Endothelial cell of umbilical vein (primary cell): Measurements from ENCODE around the gene TTC22. TPM values are rescaled to one million over a fixed set of nuclear protein-coding genes. Genes with fewer than 3 reads are reported as not detected.
A peak's percentile ranks its signal among the peaks of the same experiment; 100 is the strongest.

Experiments used
- BruUV-seq: library from RNA; stranded (reverse); fragments of 400-500 nt; replicated peaks from 2 replicates; lab custom pipeline; 2021; lab: Mats Ljungman, UMichigan
- CTCF ChIA-PET: fragments of 300-600, 350-600 bp; sonication (Branson Sonifier 250); formaldehyde crosslinking; loops from one replicate; lab custom pipeline; 2021; ENCODE audit warnings: antibody characterized with exemption, inconsistent platforms; lab: Charles Lee
- POLR2A ChIA-PET: fragments of 300-600, 350-600 bp; sonication (Branson Sonifier 250); formaldehyde crosslinking; loops from one replicate; lab custom pipeline; 2021; ENCODE audit warnings: antibody characterized with exemption, inconsistent platforms; lab: Charles Lee
- DNase-seq: peaks from one replicate; pipeline ENCODE4 v3.0.0-alpha.2; 2011; ENCODE audit warnings: low read depth, low spot score
- FAIRE-seq: peaks from 2 replicates; lab custom pipeline; 2011; peaks lifted over from hg19 to GRCh38; lab: Jason Lieb, UNC
- H2AFZ ChIP-seq: 2 replicates; pipeline ENCODE4 v1.6.0; 2012; ENCODE audit warnings: low read depth, low read length, control low read depth, inconsistent platforms
- H3K27ac ChIP-seq: 2 replicates; pipeline ENCODE4 v1.5.1; 2011; ENCODE audit warnings: low read depth, mild to moderate bottlenecking, control low read depth, low read length, moderate library complexity; ENCODE audit not compliant: insufficient read depth
- H3K27me3 ChIP-seq, 2 experiments: 2 replicates each; pipeline versions ENCODE4 v1.6.0 to v1.6.1; 2011; ENCODE audit warnings: low read length in 2 of 2, mixed read lengths in 1 of 2; ENCODE audit not compliant: control insufficient read depth in 2 of 2, insufficient read depth in 2 of 2
- H3K36me3 ChIP-seq, 2 experiments: 2 replicates in 1 of 2; 3 replicates in 1 of 2; pipeline ENCODE4 v1.5.1; 2011; ENCODE audit warnings: low read length in 2 of 2, mild to moderate bottlenecking in 1 of 2, moderate library complexity in 1 of 2; ENCODE audit not compliant: control insufficient read depth in 2 of 2, insufficient read depth in 2 of 2; ENCODE audit errors: extremely low read depth in 1 of 2
- H3K4me1 ChIP-seq: 3 replicates; pipeline ENCODE4 v1.5.1; 2011; ENCODE audit warnings: mild to moderate bottlenecking, low read length; ENCODE audit not compliant: control insufficient read depth, insufficient read depth; ENCODE audit errors: extremely low read depth
- H3K4me2 ChIP-seq: 2 replicates; pipeline ENCODE4 v1.6.1; 2011; ENCODE audit warnings: low read length, control low read depth, mixed read lengths; ENCODE audit not compliant: insufficient read depth
- H3K4me3 ChIP-seq, 3 experiments: fragments of 200-600 bp in 1 of 3; sonication (generic), shearing (Covaris generic) in 1 of 3; replicated peaks in 1 of 3; 2 replicates each; pipeline ENCODE4 v1.5.1; 2011 to 2016; ENCODE audit warnings: control low read depth in 3 of 3, low read length in 3 of 3, mild to moderate bottlenecking in 2 of 3, inconsistent platforms in 1 of 3, low read depth in 1 of 3, moderate library complexity in 1 of 3; ENCODE audit not compliant: insufficient read depth in 1 of 3
- H3K79me2 ChIP-seq: 2 replicates; pipeline ENCODE4 v1.6.0; 2012; ENCODE audit warnings: low read length, inconsistent platforms; ENCODE audit not compliant: control insufficient read depth, insufficient read depth
- H3K9ac ChIP-seq: replicated peaks from 2 replicates; pipeline ENCODE3; 2011; ENCODE audit warnings: low read length, control low read depth; ENCODE audit not compliant: insufficient read depth; ENCODE audit errors: extremely low read depth
- H3K9me1 ChIP-seq: replicated peaks from 3 replicates; pipeline ENCODE4 v1.6.0; 2011; ENCODE audit warnings: mild to moderate bottlenecking, low read length; ENCODE audit not compliant: control insufficient read depth, insufficient read depth; ENCODE audit errors: extremely low read depth
- H3K9me3 ChIP-seq: replicated peaks from 2 replicates; pipeline ENCODE4 v1.5.1; 2012; ENCODE audit warnings: low read length, inconsistent platforms; ENCODE audit not compliant: control insufficient read depth, insufficient read depth
- H4K20me1 ChIP-seq: replicated peaks from 2 replicates; pipeline ENCODE3; 2011; ENCODE audit warnings: mild to moderate bottlenecking, low read length; ENCODE audit not compliant: control insufficient read depth, insufficient read depth; ENCODE audit errors: extremely low read depth
- FOS ChIP-seq: IDR thresholded peaks from 2 replicates; pipeline ENCODE4 v1.6.1; 2011; ENCODE audit warnings: mild to moderate bottlenecking, low read length, moderate library complexity, borderline replicate concordance; ENCODE audit not compliant: insufficient read depth
- POLR2A ChIP-seq: IDR thresholded peaks from 2 replicates; pipeline ENCODE4 v1.6.1; 2012; ENCODE audit warnings: low read depth, mild to moderate bottlenecking, control low read depth, low read length
- dilution Hi-C: fragments of 300-500 bp; cut with MboI; formaldehyde crosslinking; loops from one replicate; pipeline ENCODE4 v1.15.0; 2019; ENCODE audit warnings: low sequenced_read_pairs; ENCODE audit not compliant: extremely low pct_ligation_motif_present
- intact Hi-C: fragments of 100-400 bp; cut with micrococcal nuclease; formaldehyde crosslinking; loops from one replicate; pipeline ENCODE4 v1.10.0; 2022
- polyA plus RNA-seq, 4 experiments: library from polyadenylated mRNA; depleted of rRNA in 3 of 4; stranded (reverse) in 3 of 4; unstranded in 1 of 4; fragments of >200 nt; gene quantifications; 2 replicates each; pipeline versions ENCODE4 v1.2.1 to v1.2.3, GENCODE V29; 2011 to 2012; ENCODE audit warnings: missing spikeins in 1 of 4
- total RNA-seq: library from RNA; stranded (reverse); gene quantifications from 2 replicates; pipeline ENCODE4 v1.2.3, GENCODE V29; 2021
- TF ChIP-seq, protein P1 (sequence below), 2 donors: IDR thresholded peaks; 1 replicate in 1 of 2; 2 replicates in 1 of 2; pipeline ENCODE4 v1.5.1; 2011; ENCODE audit warnings: low read length in 2 of 2, mild to moderate bottlenecking in 2 of 2, moderate library complexity in 2 of 2, control low read depth in 1 of 2, inconsistent platforms in 1 of 2, low read depth in 1 of 2; ENCODE audit not compliant: insufficient read depth in 1 of 2; ENCODE audit errors: extremely low read depth in 1 of 2

Gene TTC22
- total and polyA plus RNA-seq, 2 donors (not counting 3 experiments of a cell fraction or from before 2014, with no cell fraction given): not detected

DNA sequence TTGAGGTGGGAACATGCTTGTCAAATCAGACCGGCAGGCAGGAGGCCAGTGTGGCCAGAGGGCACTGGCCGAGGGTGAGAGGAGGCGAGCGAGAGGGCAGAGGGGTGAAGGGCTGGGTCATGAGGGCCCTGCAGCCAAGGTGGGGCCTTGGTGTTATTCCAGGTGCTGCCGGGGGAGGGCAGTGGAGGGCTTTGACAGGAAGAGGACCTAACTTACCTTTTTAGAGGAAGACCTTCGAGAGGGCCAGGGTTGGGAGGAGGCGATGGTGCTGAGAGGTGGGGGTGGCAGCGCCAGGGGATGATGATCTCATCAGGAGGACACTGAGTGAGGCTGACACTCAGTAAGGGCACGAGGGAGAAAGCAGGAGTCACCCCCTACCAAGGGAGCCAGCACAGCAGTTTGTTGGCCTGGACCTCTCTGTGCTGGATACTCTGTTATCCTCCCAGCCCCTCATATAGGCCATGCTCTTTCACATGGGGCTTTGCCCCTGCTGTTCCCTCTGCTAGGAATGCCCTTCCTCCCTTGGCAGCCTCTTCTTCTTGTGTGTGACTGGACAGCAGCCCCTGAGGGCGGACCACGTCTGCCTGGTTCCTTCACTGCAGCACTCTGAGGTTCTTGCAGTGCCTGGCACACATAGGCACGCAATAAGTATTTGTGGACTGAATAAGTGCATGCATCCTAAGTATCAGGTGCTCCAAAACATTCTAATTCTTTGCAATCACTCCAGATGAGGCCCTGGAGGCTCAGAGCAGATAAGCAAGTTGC, 7.5 kb upstream of the TTC22 start:
- Histone ChIP-seq H4K20me1 (no peaks in the 10 kb centered on the region), H3K79me2 (no peaks in the 10 kb centered on the region), H3K4me2 (no peak overlapping the region), H3K27ac (no peak overlapping the region), H3K9ac (no peak overlapping the region), H2AFZ (no peak overlapping the region), H3K27me3 (no peaks in the 10 kb centered on the region), H3K9me1 (no peaks in the 10 kb centered on the region), H3K4me1 (peaks cover 4% of the 10 kb centered on the region), H3K9me3 (no peaks in the 10 kb centered on the region), H3K36me3 (no peaks in the 10 kb centered on the region), H3K4me3 (no peak overlapping the region)
- TF ChIP-seq POLR2A: no peak
- TF ChIP-seq, protein P1, sequence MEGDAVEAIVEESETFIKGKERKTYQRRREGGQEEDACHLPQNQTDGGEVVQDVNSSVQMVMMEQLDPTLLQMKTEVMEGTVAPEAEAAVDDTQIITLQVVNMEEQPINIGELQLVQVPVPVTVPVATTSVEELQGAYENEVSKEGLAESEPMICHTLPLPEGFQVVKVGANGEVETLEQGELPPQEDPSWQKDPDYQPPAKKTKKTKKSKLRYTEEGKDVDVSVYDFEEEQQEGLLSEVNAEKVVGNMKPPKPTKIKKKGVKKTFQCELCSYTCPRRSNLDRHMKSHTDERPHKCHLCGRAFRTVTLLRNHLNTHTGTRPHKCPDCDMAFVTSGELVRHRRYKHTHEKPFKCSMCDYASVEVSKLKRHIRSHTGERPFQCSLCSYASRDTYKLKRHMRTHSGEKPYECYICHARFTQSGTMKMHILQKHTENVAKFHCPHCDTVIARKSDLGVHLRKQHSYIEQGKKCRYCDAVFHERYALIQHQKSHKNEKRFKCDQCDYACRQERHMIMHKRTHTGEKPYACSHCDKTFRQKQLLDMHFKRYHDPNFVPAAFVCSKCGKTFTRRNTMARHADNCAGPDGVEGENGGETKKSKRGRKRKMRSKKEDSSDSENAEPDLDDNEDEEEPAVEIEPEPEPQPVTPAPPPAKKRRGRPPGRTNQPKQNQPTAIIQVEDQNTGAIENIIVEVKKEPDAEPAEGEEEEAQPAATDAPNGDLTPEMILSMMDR (IDR thresholded peaks at IDR 0.05; ENCODE audit: extremely low read depth in 1 of 2, insufficient read depth in 1 of 2, low read depth in 1 of 2, low read length in 2 of 2): peak in 1 of 2 donors; percentile 20
- BruUV-seq: no TSS peak
- CTCF ChIA-PET: interaction anchor here (1.2 kb wide), 1 partner anchor 309 kb away, joined by 3 read pairs; no protein-coding TSS in a partner anchor
- dilution Hi-C loops: no loop called here
- intact Hi-C loops: loop anchor here (5.0 kb wide), 1 partner anchor 736 kb away; no protein-coding TSS in a partner anchor
- POLR2A ChIA-PET: no interaction called here
- FAIRE-seq: no peak
- DNase-seq: no peak

DNA sequence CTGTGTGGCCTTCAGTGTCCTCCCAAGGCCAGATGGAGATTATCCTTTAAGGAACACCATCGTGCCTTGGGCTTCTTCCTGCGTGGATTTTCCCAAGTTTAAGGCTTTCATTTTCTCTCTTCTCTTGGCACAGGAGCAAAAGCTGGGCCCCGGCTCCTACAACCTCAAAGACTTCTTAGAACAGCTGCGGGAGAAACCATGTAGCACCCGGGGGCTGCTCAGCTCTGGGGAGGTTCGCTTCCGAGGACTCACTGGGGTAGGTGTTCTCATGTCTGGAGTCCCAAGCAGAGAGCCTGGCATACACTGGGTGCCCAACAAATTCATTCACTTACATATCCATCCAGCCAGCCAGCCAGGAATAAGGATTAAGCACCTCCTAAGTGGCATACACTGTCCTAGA, 6.6 kb upstream of the TTC22 start:
- intact Hi-C loops: loop anchor here (5.0 kb wide), 1 partner anchor 735 kb away; no protein-coding TSS in a partner anchor
- CTCF ChIA-PET: no interaction called here
- no peak overlapping the region for H3K27ac ChIP-seq
- H3K9me3 ChIP-seq: no peaks in the 10 kb centered on the region
- no peak for FAIRE-seq
- H3K9ac ChIP-seq: no peak overlapping the region
- H4K20me1 ChIP-seq: no peaks in the 10 kb centered on the region
- no TSS peak for BruUV-seq
- H3K4me3 ChIP-seq: no peak overlapping the region
- no peaks in the 10 kb centered on the region for H3K36me3 ChIP-seq
- H3K27me3 ChIP-seq: no peaks in the 10 kb centered on the region
- H3K4me1 ChIP-seq: peaks cover 4% of the 10 kb centered on the region
- no peak for DNase-seq
- POLR2A ChIA-PET: no interaction called here
- dilution Hi-C loops: no loop called here
- no peak for TF ChIP-seq FOS
- no peaks in the 10 kb centered on the region for H3K79me2 ChIP-seq
- no peak overlapping the region for H2AFZ ChIP-seq
- no peaks in the 10 kb centered on the region for H3K9me1 ChIP-seq
- no peak overlapping the region for H3K4me2 ChIP-seq
